ENCODE measurements around the gene PNKD.

The PNKD gene

GRCh38 chr2:218293715-218294429, 23.6 kb downstream of the PNKD start:
- no peaks in the 10 kb centered on the region for H3K27me3 ChIP-seq
- no peaks in the 10 kb centered on the region for H3K9me3 ChIP-seq
- peak overlapping the region; percentile 29 to 95 for H3K4me3 ChIP-seq (ENCODE audit: low read depth in 1 of 2, low read length in 1 of 2)
- TF ChIP-seq, protein P1, sequence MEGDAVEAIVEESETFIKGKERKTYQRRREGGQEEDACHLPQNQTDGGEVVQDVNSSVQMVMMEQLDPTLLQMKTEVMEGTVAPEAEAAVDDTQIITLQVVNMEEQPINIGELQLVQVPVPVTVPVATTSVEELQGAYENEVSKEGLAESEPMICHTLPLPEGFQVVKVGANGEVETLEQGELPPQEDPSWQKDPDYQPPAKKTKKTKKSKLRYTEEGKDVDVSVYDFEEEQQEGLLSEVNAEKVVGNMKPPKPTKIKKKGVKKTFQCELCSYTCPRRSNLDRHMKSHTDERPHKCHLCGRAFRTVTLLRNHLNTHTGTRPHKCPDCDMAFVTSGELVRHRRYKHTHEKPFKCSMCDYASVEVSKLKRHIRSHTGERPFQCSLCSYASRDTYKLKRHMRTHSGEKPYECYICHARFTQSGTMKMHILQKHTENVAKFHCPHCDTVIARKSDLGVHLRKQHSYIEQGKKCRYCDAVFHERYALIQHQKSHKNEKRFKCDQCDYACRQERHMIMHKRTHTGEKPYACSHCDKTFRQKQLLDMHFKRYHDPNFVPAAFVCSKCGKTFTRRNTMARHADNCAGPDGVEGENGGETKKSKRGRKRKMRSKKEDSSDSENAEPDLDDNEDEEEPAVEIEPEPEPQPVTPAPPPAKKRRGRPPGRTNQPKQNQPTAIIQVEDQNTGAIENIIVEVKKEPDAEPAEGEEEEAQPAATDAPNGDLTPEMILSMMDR (IDR thresholded peaks at IDR 0.05): no peak
- no peaks in the 10 kb centered on the region for H3K36me3 ChIP-seq
- peaks cover 57 to 58% of the 10 kb centered on the region in 2 experiments for H3K4me1 ChIP-seq (ENCODE audit: control insufficient read depth in 1 of 2, insufficient read depth in 1 of 2, low read depth in 1 of 2, low read length in 1 of 2)
- H3K27ac ChIP-seq: peak overlapping the region; percentile 96

- TF ChIP-seq, protein P1 (IDR thresholded peaks at IDR 0.05): no peak
Observed at GRCh38 chr2:218294430-218295022, 24.2 kb downstream of the PNKD start.

GRCh38 chr2:218295029-218295428, 24.7 kb downstream of the PNKD start:
- TF ChIP-seq, protein P1 (IDR thresholded peaks at IDR 0.05): no peak
- no peak overlapping the region for H3K4me3 ChIP-seq (ENCODE audit: low read depth in 1 of 2, low read length in 1 of 2)

More at GRCh38 chr2:218294430-218295022, 24.2 kb downstream of the PNKD start:
- no peaks in the 10 kb centered on the region for H3K27me3 ChIP-seq
- H3K27ac ChIP-seq: peak overlapping the region; percentile 96
- H3K36me3 ChIP-seq: no peaks in the 10 kb centered on the region
- peaks cover 50 to 52% of the 10 kb centered on the region in 2 experiments for H3K4me1 ChIP-seq (ENCODE audit: control insufficient read depth in 1 of 2, insufficient read depth in 1 of 2, low read depth in 1 of 2, low read length in 1 of 2)
- H3K4me3 ChIP-seq (ENCODE audit: low read depth in 1 of 2, low read length in 1 of 2): peak overlapping the region; percentile 9 to 29
- H3K9me3 ChIP-seq: no peaks in the 10 kb centered on the region

GRCh38 chr2:218296200-218296599, 25.9 kb downstream of the PNKD start:
- H3K4me1 ChIP-seq (ENCODE audit: control insufficient read depth in 1 of 2, insufficient read depth in 1 of 2, low read depth in 1 of 2, low read length in 1 of 2): peaks cover 36 to 38% of the 10 kb centered on the region in 2 experiments
- no peaks in the 10 kb centered on the region for H3K27me3 ChIP-seq
- H3K4me3 ChIP-seq (ENCODE audit: low read depth in 1 of 2, low read length in 1 of 2): no peak overlapping the region
- no peak overlapping the region for H3K27ac ChIP-seq
- TF ChIP-seq, protein P1 (IDR thresholded peaks at IDR 0.05): no peak
- H3K9me3 ChIP-seq: no peaks in the 10 kb centered on the region
- H3K36me3 ChIP-seq: no peaks in the 10 kb centered on the region

More at GRCh38 chr2:218295029-218295428, 24.7 kb downstream of the PNKD start:
- Histone ChIP-seq H3K27me3 (no peaks in the 10 kb centered on the region), H3K4me1 (ENCODE audit: control insufficient read depth in 1 of 2, insufficient read depth in 1 of 2, low read depth in 1 of 2, low read length in 1 of 2) (peaks cover 45 to 47% of the 10 kb centered on the region in 2 experiments), H3K36me3 (no peaks in the 10 kb centered on the region), H3K27ac (no peak overlapping the region), H3K9me3 (no peaks in the 10 kb centered on the region)

- H3K27ac ChIP-seq: no peak overlapping the region
Observed at GRCh38 chr2:218296847-218297246, 26.5 kb downstream of the PNKD start.

More at GRCh38 chr2:218296847-218297246, 26.5 kb downstream of the PNKD start:
- H3K36me3 ChIP-seq: no peaks in the 10 kb centered on the region
- H3K27me3 ChIP-seq: no peaks in the 10 kb centered on the region
- H3K4me3 ChIP-seq (ENCODE audit: low read depth in 1 of 2, low read length in 1 of 2): no peak overlapping the region
- H3K9me3 ChIP-seq: no peaks in the 10 kb centered on the region
- H3K4me1 ChIP-seq (ENCODE audit: control insufficient read depth in 1 of 2, insufficient read depth in 1 of 2, low read depth in 1 of 2, low read length in 1 of 2): peaks cover 34 to 37% of the 10 kb centered on the region in 2 experiments
- TF ChIP-seq, protein P1 (IDR thresholded peaks at IDR 0.05): no peak

Measured in neutrophil (primary cell).